ENCODE measurements around the gene C1orf198. TPM values are rescaled to one million over a fixed set of nuclear protein-coding genes. Genes with fewer than 3 reads are reported as not detected.

Gene C1orf198
- total RNA-seq, 1 experiment from 2014 or later, result 22.9 TPM

DNA sequence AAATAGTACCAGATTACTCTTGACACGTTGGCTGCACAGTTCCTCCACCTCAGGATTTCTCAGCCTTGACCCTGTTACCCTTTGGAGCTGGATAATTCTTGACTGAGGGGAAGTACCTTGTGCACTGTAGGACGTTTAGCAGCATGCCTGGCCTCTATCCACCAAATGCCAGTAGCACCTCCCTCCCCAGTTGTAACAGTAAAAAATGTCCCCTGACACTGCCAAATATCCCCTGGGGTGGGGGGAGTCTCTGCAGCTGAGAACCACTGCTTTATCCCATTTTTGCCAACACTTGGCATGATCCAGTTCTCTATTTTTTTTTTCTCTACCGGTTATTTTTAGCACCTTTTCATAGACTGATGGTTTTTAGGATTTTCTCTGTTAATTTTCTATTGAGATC, 34.0 kb downstream of the C1orf198 start:
- Histone ChIP-seq H3K4me1 (ENCODE audit: control insufficient read depth in 1 of 2, insufficient read depth in 2 of 2, low read length in 2 of 2) (no peaks in the 10 kb centered on the region), H3K27ac (ENCODE audit: low read depth, low read length) (no peak overlapping the region), H3K36me3 (ENCODE audit: control insufficient read depth in 1 of 2, insufficient read depth in 2 of 2, low read length in 2 of 2) (peaks cover 0 to 12% of the 10 kb centered on the region in 2 experiments; a peak in 1 of 4 replicates), H4K20me1 (ENCODE audit: insufficient read depth) (no peaks in the 10 kb centered on the region), H2AFZ (ENCODE audit: low read depth, low read length, poor library complexity, severe bottlenecking) (no peak overlapping the region), H3K9me3 (ENCODE audit: control insufficient read depth in 1 of 2, insufficient read depth in 1 of 2, low read depth in 1 of 2, low read length in 2 of 2) (no peaks in the 10 kb centered on the region), H3K79me2 (ENCODE audit: insufficient read depth, low read length) (no peaks in the 10 kb centered on the region), H3K27me3 (ENCODE audit: insufficient read depth, low read length) (no peaks in the 10 kb centered on the region), H3K4me3 (replicated peaks in 1 of 2; ENCODE audit: low read depth in 1 of 2, low read length in 2 of 2) (no peak overlapping the region), H3K4me2 (ENCODE audit: low read length) (no peak overlapping the region), H3K9ac (ENCODE audit: low read length) (no peak overlapping the region), H3K9me2 (ENCODE audit: insufficient read depth) (no peaks in the 10 kb centered on the region)
- CTCF ChIA-PET, result no interaction called here
- POLR2A ChIA-PET, result no interaction called here
- RAD21 ChIA-PET (ENCODE audit: low non-redundant PET in 1 of 2, low total read pairs in 2 of 2, uncharacterized antibody in 2 of 2, unreplicated experiment in 2 of 2), result no interaction called here
- DNase-seq (ENCODE audit: low read depth, low spot score) (no peak), ATAC-seq (no peak)
- intact Hi-C loops (cut with micrococcal nuclease), result no loop called here
- no TSS peak for BruUV-seq (replicated peaks)
- no peak for TF ChIP-seq CEBPB (IDR thresholded peaks at IDR 0.05; ENCODE audit: low read depth)
- TF ChIP-seq, protein P1, sequence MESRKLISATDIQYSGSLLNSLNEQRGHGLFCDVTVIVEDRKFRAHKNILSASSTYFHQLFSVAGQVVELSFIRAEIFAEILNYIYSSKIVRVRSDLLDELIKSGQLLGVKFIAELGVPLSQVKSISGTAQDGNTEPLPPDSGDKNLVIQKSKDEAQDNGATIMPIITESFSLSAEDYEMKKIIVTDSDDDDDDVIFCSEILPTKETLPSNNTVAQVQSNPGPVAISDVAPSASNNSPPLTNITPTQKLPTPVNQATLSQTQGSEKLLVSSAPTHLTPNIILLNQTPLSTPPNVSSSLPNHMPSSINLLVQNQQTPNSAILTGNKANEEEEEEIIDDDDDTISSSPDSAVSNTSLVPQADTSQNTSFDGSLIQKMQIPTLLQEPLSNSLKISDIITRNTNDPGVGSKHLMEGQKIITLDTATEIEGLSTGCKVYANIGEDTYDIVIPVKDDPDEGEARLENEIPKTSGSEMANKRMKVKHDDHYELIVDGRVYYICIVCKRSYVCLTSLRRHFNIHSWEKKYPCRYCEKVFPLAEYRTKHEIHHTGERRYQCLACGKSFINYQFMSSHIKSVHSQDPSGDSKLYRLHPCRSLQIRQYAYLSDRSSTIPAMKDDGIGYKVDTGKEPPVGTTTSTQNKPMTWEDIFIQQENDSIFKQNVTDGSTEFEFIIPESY (IDR thresholded peaks at IDR 0.05; ENCODE audit: extremely low read depth, insufficient replicate concordance, low read length), result no peak
- TF ChIP-seq ELF1 (IDR thresholded peaks at IDR 0.05; ENCODE audit: borderline replicate concordance, low read depth), result no peak
- no peak for TF ChIP-seq EGR1 (IDR thresholded peaks at IDR 0.05; ENCODE audit: low read depth)
- TF ChIP-seq, protein P2, sequence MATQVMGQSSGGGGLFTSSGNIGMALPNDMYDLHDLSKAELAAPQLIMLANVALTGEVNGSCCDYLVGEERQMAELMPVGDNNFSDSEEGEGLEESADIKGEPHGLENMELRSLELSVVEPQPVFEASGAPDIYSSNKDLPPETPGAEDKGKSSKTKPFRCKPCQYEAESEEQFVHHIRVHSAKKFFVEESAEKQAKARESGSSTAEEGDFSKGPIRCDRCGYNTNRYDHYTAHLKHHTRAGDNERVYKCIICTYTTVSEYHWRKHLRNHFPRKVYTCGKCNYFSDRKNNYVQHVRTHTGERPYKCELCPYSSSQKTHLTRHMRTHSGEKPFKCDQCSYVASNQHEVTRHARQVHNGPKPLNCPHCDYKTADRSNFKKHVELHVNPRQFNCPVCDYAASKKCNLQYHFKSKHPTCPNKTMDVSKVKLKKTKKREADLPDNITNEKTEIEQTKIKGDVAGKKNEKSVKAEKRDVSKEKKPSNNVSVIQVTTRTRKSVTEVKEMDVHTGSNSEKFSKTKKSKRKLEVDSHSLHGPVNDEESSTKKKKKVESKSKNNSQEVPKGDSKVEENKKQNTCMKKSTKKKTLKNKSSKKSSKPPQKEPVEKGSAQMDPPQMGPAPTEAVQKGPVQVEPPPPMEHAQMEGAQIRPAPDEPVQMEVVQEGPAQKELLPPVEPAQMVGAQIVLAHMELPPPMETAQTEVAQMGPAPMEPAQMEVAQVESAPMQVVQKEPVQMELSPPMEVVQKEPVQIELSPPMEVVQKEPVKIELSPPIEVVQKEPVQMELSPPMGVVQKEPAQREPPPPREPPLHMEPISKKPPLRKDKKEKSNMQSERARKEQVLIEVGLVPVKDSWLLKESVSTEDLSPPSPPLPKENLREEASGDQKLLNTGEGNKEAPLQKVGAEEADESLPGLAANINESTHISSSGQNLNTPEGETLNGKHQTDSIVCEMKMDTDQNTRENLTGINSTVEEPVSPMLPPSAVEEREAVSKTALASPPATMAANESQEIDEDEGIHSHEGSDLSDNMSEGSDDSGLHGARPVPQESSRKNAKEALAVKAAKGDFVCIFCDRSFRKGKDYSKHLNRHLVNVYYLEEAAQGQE (IDR thresholded peaks at IDR 0.05; ENCODE audit: low read depth), result no peak
- no peak for TF ChIP-seq JUND (IDR thresholded peaks at IDR 0.05)
- no peak for TF ChIP-seq POLR2A (IDR thresholded peaks at IDR 0.05; ENCODE audit: borderline replicate concordance, extremely low read depth, insufficient read depth, insufficient read length)
- TF ChIP-seq ZFX (IDR thresholded peaks at IDR 0.05), result no peak

All from HCT116 (cell line).